GM19455 (cell line): Measurements from ENCODE around the gene SOX12.

Source experiments
- ATAC-seq: cut with Tn5 transposase; IDR thresholded peaks from one replicate; pipeline ENCODE4 v1.9.1; 2021; ENCODE audit not compliant: unreplicated experiment

SOX12 gene

GRCh38 chr20:301886-302848 is 23.2 kb upstream of the SOX12 start:
- no peak for ATAC-seq

GRCh38 chr20:305745-306144 is 19.6 kb upstream of the SOX12 start:
- no peak for ATAC-seq

GRCh38 chr20:308427-309038 is 16.8 kb upstream of the SOX12 start:
- no peak for ATAC-seq

- no peak for ATAC-seq
Measured at GRCh38 chr20:309306-309840, 16.0 kb upstream of the SOX12 start.

- ATAC-seq: peak; percentile 88
Measured at GRCh38 chr20:309841-310644, 15.3 kb upstream of the SOX12 start.

GRCh38 chr20:310645-311044 is 14.7 kb upstream of the SOX12 start:
- no peak for ATAC-seq

GRCh38 chr20:311609-312008 is 13.7 kb upstream of the SOX12 start:
- ATAC-seq: no peak

- ATAC-seq: no peak
Measured at GRCh38 chr20:312067-312466, 13.3 kb upstream of the SOX12 start.

GRCh38 chr20:312866-313265 is 12.5 kb upstream of the SOX12 start:
- no peak for ATAC-seq

- ATAC-seq: no peak
Measured at GRCh38 chr20:313402-313801, 11.9 kb upstream of the SOX12 start.

GRCh38 chr20:313948-314347 is 11.4 kb upstream of the SOX12 start:
- ATAC-seq: no peak

- ATAC-seq: no peak
Measured at GRCh38 chr20:316316-317068, 8.9 kb upstream of the SOX12 start.

- ATAC-seq: peak; percentile 54
Measured at GRCh38 chr20:324177-325044, 941 bp upstream of the SOX12 start.

GRCh38 chr20:325889-326644 is 715 bp downstream of the SOX12 start:
- peak; percentile 9 for ATAC-seq

GRCh38 chr20:326645-327185 is 1.4 kb downstream of the SOX12 start:
- no peak for ATAC-seq

GRCh38 chr20:327186-328026 is 2.1 kb downstream of the SOX12 start:
- no peak for ATAC-seq
